HFFc6 (cell line): ENCODE measurements around the gene PRKCD. TPM values are rescaled to one million over a fixed set of nuclear protein-coding genes. Genes with fewer than 3 reads are reported as not detected.
"Not testable (repeated sequence)": the region's sequence is repeated elsewhere in the genome, so short reads cannot be mapped to it uniquely, and the experiment has no call there.

Experiments used
- DNase-seq: peaks from one replicate; pipeline ENCODE4 v3.0.0-alpha.2; 2018
- H3K27ac Mint-ChIP-seq: 2 replicates; pipeline ENCODE4 v1.8.0; 2020; ENCODE audit warnings: mild to moderate bottlenecking, mixed read lengths
- H3K27me3 Mint-ChIP-seq: 2 replicates; pipeline ENCODE4 v1.8.0; 2021; ENCODE audit warnings: mild to moderate bottlenecking, moderate library complexity, mixed read lengths; ENCODE audit not compliant: insufficient read depth
- H3K36me3 Mint-ChIP-seq: 2 replicates; pipeline ENCODE4 v1.8.0; 2021; ENCODE audit warnings: low read depth, mixed read lengths
- H3K4me1 Mint-ChIP-seq: 2 replicates; pipeline ENCODE4 v1.8.0; 2020; ENCODE audit warnings: low read depth, mixed read lengths
- H3K4me3 Mint-ChIP-seq: 2 replicates; pipeline ENCODE4 v1.8.0; 2020; ENCODE audit warnings: mild to moderate bottlenecking, moderate library complexity, mixed read lengths
- H3K9me3 Mint-ChIP-seq: 2 replicates; pipeline ENCODE4 v1.8.0; 2020; ENCODE audit warnings: mild to moderate bottlenecking, mixed read lengths
- total RNA-seq, 6 experiments: library from RNA; stranded (reverse); fragmentation: NEBNext Ultra II Directional; extraction: Animal tissue kit (Norgen Biotek cat#: 25700); gene quantifications; 2 replicates in 1 of 6; 3 replicates in 5 of 6; pipeline ENCODE4 v1.2.3, GENCODE V29; 2021
- TF ChIP-seq, protein P1 (sequence below): fragments of 200-600 bp; sonication (generic); IDR thresholded peaks from 2 replicates; pipeline ENCODE4 v1.5.0; 2021; ENCODE audit warnings: antibody characterized with exemption, mild to moderate bottlenecking

Gene PRKCD
- total RNA-seq, 6 experiments from 2014 or later = 15.5 to 21.9 (median 20.0) TPM

DNA sequence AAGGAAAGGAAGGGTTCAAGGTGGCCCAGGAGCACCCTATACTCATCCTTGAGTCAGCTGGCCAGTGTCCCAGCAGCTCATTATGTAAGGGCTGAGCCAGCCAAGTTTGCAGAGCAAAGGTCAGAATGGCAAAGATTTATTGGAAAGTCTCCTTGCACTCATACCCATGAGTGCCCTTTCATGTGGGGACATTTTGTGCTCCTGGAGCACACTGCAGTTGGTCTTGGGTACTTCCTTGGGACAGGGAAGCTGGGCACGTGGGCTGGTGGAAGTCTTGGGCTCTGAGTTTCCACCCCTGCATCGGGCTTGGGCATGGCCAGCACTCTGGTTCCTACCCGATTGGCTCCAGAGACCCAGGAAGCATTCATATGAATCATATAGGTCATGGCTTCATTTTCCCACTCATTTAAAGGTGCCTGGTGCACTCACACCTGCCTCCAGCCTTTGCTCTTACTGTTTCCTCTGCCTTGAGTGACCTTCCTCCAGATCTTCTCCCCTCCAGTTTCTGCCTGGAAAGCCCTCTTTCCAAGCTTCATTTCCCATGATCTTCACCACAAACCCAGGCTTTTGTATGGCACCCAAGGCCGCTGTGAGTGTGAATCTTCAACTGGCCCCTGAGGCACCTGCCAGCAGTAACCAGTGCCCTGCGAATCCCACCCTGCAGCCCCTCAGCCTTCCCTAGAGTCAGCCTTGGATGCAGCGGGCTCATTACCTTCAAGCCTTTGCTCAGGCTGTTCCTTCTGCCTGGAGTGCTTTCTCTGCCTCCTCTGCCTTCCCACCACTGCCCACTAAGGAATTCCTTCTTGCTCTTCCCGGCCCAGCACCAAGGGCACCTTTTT, 10.5 kb upstream of the PRKCD start:
- peaks cover 8% of the 10 kb centered on the region for H3K27me3 Mint-ChIP-seq

DNA sequence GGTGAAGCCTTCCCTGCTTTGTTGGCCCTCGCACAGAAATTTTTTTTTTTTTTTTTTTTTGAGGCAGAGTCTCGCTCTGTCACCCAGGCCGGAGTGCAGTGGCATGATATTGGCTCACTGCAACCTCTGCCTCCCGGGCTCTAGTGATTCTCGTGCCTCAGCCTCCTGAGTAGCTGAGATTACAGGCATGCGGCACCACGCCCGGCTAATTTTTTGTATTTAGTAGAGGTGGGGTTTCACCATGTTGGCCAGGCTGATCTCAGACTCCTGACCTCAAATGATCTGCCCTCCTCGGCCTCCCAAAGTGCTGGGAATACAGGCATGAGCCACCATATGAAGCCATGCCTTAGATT, 9.9 kb upstream of the PRKCD start:
- not testable (repeated sequence) for DNase-seq, H3K36me3 Mint-ChIP-seq, H3K27ac Mint-ChIP-seq, H3K4me3 Mint-ChIP-seq, H3K9me3 Mint-ChIP-seq
- Mint-ChIP-seq H3K4me1 (peaks cover 18% of the 10 kb centered on the region), H3K27me3 (peaks cover 14% of the 10 kb centered on the region)

More for the DNA sequence above, 10.5 kb upstream of the PRKCD start:
- Mint-ChIP-seq H3K27ac (no peak overlapping the region; the same call in 1 of the 2 replicates), H3K4me1 (peaks cover 18% of the 10 kb centered on the region), H3K9me3 (no peaks in the 10 kb centered on the region), H3K36me3 (no peaks in the 10 kb centered on the region), H3K4me3 (no peak overlapping the region)
- TF ChIP-seq, protein P1, sequence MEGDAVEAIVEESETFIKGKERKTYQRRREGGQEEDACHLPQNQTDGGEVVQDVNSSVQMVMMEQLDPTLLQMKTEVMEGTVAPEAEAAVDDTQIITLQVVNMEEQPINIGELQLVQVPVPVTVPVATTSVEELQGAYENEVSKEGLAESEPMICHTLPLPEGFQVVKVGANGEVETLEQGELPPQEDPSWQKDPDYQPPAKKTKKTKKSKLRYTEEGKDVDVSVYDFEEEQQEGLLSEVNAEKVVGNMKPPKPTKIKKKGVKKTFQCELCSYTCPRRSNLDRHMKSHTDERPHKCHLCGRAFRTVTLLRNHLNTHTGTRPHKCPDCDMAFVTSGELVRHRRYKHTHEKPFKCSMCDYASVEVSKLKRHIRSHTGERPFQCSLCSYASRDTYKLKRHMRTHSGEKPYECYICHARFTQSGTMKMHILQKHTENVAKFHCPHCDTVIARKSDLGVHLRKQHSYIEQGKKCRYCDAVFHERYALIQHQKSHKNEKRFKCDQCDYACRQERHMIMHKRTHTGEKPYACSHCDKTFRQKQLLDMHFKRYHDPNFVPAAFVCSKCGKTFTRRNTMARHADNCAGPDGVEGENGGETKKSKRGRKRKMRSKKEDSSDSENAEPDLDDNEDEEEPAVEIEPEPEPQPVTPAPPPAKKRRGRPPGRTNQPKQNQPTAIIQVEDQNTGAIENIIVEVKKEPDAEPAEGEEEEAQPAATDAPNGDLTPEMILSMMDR = no peak
- peak; percentile 35 for DNase-seq

DNA sequence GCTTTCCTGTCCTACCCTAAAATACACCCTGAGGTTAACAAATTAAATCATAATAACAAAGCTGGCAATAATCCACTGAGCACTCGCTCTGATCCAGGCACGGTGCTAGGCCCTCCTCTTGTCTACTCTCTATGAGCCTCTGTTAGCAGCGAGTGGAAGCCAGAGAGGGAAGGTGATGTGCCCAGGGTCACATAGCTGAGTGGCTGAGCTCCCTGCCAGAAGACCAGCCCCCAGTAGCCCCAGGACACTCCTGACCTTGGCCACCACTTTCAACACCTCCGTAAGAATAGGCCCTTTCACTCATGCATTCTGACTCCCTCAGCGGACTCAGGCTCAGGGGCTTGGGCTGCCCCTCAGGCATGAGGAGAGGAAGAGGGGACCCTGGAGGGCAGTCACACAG, 9.5 kb upstream of the PRKCD start:
- Mint-ChIP-seq H3K27me3 (peaks cover 16% of the 10 kb centered on the region), H3K9me3 (no peaks in the 10 kb centered on the region), H3K36me3 (no peaks in the 10 kb centered on the region), H3K4me3 (no peak overlapping the region), H3K27ac (no peak overlapping the region), H3K4me1 (peaks cover 18% of the 10 kb centered on the region)
- TF ChIP-seq, protein P1 = no peak
- no peak for DNase-seq

DNA sequence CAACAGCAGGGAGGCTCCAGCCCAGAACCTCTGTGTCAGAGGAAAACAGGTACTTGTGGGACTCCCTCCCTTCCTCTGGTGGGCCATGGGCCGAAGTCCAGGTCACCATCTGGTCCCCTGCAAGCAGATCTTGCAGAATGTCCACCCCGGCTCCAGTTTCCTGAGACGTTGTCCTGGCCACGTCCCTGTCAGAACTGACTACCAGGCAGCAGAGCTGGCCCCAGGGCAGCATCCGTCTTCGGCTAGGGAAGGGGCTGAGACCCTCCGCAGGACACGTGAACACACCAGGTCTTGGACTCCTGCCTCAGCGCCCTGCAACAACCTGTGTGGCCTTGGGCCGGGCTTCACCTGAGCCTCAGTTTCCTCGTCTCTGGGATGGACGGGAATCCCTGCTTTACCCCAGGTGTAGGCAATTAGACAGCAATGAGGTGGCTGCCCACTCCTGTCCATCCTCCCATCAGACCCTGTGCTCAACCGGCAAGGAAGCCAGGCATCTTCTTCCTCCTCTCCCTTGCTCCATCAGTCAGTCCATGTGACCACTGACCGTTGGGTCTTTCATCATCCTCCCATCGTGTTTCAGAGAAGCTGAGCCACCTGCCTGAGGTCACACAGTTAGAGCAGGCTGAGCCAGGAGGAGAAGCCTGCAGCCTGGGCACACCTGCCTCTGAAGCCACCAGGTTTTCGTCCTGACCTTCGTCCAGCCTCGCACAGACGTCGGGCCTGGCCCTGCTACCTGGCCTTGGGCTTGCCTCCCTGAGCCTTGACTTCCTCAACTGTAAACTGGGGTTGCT, 8.9 kb upstream of the PRKCD start:
- H3K27me3 Mint-ChIP-seq = peaks cover 18% of the 10 kb centered on the region
- no peak overlapping the region for H3K4me3 Mint-ChIP-seq
- H3K4me1 Mint-ChIP-seq = peaks cover 18% of the 10 kb centered on the region
- H3K27ac Mint-ChIP-seq = no peak overlapping the region
- no peaks in the 10 kb centered on the region for H3K36me3 Mint-ChIP-seq
- DNase-seq = no peak
- no peaks in the 10 kb centered on the region for H3K9me3 Mint-ChIP-seq
- TF ChIP-seq, protein P1 = no peak

DNA sequence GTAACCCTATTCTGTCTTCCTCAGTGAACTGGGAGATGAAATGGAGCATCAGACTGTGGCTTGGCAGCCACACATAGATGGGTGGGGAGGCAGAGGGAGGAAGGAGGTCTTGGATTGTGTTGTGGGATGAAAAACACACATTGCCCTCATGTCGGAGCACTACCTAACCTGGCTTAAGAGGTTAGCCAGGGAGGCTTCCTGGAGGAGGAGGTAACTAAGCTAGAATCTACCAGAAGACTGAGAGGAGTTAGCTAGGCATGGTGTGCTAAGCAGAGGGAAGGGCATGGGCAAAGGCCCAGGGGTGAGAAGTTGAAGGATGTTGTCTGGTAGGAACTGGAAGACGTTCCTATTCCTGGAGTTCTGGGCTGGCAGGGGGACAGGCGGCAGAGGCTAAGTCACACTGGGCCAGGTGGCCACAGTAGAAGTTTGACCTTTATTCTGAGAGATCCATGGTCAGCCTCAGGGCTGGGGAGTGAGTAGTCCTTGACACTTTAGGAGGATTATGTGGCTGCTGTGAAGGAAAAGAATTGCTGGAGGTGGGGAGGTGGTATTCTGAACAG, 7.7 kb upstream of the PRKCD start:
- Mint-ChIP-seq H3K4me1 (peaks cover 18% of the 10 kb centered on the region), H3K36me3 (no peaks in the 10 kb centered on the region), H3K27me3 (peaks cover 21% of the 10 kb centered on the region), H3K27ac (no peak overlapping the region), H3K9me3 (no peaks in the 10 kb centered on the region), H3K4me3 (no peak overlapping the region)
- TF ChIP-seq, protein P1 = no peak
- DNase-seq = no peak
